ENCODE data around the gene SLC8A1. TPM values are rescaled to one million over a fixed set of nuclear protein-coding genes. Genes with fewer than 3 reads are reported as not detected.
A peak's percentile ranks its signal among the peaks of the same experiment; 100 is the strongest.

The SLC8A1 gene
- total and polyA plus RNA-seq, 3 donors from 2014 or later = 1.4 to 3.6 (median 3.2) TPM

DNA sequence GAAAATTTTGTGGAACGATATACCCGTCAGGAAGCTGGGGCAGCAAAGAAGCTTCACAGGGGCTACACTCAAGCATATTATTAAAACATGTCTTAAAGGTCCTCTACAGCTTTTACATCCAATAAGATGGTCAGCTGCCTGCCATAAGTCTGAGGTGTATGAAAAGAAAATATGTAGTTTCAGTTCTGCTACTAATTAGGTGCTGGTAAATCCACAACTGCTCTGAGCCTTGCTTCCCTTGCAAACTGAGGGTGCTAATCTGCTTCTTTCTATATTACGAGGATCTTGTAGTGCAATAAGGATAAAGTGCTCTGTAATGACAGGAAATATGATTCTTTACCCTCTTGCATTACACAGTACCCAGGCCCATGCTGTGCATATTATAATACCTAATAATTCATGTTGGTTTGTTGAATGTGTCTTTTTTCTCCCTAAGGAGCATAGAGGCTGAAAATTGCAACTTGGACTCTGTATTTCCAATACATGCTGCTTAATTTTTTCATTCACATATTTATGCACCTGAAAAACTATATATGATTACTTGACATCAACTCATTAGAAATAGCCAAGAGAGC is 14.5 kb upstream of the SLC8A1 start:
- Histone ChIP-seq H3K4me3 (no peak overlapping the region), H3K36me3 (ENCODE audit: low read depth, missing control alignments) (no peaks in the 10 kb centered on the region), H3K4me1 (no peaks in the 10 kb centered on the region), H3K9me3 (no peaks in the 10 kb centered on the region), H3K27me3 (no peaks in the 10 kb centered on the region), H3K27ac (no peak overlapping the region)
- no peak for DNase-seq
- intact Hi-C loops (cut with DNase I; ENCODE audit: low total_unique reads) = no loop called here
- TF ChIP-seq POLR2A (IDR thresholded peaks at IDR 0.05) = no peak
- TF ChIP-seq, protein P1, sequence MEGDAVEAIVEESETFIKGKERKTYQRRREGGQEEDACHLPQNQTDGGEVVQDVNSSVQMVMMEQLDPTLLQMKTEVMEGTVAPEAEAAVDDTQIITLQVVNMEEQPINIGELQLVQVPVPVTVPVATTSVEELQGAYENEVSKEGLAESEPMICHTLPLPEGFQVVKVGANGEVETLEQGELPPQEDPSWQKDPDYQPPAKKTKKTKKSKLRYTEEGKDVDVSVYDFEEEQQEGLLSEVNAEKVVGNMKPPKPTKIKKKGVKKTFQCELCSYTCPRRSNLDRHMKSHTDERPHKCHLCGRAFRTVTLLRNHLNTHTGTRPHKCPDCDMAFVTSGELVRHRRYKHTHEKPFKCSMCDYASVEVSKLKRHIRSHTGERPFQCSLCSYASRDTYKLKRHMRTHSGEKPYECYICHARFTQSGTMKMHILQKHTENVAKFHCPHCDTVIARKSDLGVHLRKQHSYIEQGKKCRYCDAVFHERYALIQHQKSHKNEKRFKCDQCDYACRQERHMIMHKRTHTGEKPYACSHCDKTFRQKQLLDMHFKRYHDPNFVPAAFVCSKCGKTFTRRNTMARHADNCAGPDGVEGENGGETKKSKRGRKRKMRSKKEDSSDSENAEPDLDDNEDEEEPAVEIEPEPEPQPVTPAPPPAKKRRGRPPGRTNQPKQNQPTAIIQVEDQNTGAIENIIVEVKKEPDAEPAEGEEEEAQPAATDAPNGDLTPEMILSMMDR (IDR thresholded peaks at IDR 0.05) = no peak
- 88 to 93% methylated on average over 3 of the region's 3 CpGs for WGBS, 2 donors

GRCh38 chr2:40463112-40463511 is 11.2 kb upstream of the SLC8A1 start:
- 78% methylated on average over 8 of the region's 8 CpGs for WGBS, 2 donors
- H3K27ac ChIP-seq = no peak overlapping the region
- no peaks in the 10 kb centered on the region for H3K9me3 ChIP-seq
- intact Hi-C loops (cut with DNase I; ENCODE audit: low total_unique reads) = no loop called here
- no peak overlapping the region for H3K4me3 ChIP-seq
- no peaks in the 10 kb centered on the region for H3K36me3 ChIP-seq (ENCODE audit: low read depth, missing control alignments)
- H3K27me3 ChIP-seq = no peaks in the 10 kb centered on the region
- DNase-seq = no peak
- TF ChIP-seq POLR2A (IDR thresholded peaks at IDR 0.05) = no peak
- TF ChIP-seq, protein P1 (IDR thresholded peaks at IDR 0.05) = no peak
- H3K4me1 ChIP-seq = peaks cover 7% of the 10 kb centered on the region

DNA sequence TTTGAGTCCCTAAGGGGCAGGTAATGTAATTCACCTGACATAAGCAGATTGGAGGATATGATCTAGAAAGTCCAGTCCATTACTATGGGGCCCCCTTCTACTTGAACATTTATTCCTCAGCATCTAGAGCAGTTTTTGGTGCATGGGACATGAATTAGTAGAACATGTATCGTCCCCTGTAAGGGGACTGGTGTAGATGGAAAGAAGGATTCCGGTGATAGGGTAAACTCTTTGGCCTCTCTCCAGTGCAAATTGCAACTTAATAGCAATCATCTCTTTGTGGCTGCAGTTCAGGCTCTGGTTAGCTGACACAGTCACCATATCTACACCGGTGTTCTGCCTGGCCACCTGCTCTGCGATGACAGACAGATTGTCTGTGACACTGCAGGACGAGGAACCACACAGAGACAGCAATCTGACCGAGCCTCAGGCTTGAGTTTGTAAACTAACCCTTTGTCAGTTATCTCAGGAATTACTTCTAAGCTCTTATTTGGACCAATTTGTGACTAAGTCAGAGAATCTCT is 6.4 kb upstream of the SLC8A1 start:
- Histone ChIP-seq H3K9me3 (no peaks in the 10 kb centered on the region), H3K4me3 (no peak overlapping the region), H3K27me3 (no peaks in the 10 kb centered on the region), H3K36me3 (ENCODE audit: low read depth, missing control alignments) (no peaks in the 10 kb centered on the region), H3K4me1 (peaks cover 8% of the 10 kb centered on the region), H3K27ac (no peak overlapping the region)
- no peak for TF ChIP-seq POLR2A (IDR thresholded peaks at IDR 0.05)
- TF ChIP-seq, protein P1 (IDR thresholded peaks at IDR 0.05) = no peak
- WGBS, 2 donors = 53 to 75% methylated on average over 6 of the region's 6 CpGs
- intact Hi-C loops (cut with DNase I; ENCODE audit: low total_unique reads) = no loop called here
- DNase-seq = peak; percentile 48

- WGBS, 2 donors = 51 to 66% methylated on average over 5 of the region's 5 CpGs
- Histone ChIP-seq H3K4me1 (peaks cover 8% of the 10 kb centered on the region), H3K27me3 (no peaks in the 10 kb centered on the region), H3K36me3 (ENCODE audit: low read depth, missing control alignments) (no peaks in the 10 kb centered on the region), H3K4me3 (no peak overlapping the region), H3K9me3 (no peaks in the 10 kb centered on the region), H3K27ac (no peak overlapping the region)
- intact Hi-C loops (cut with DNase I; ENCODE audit: low total_unique reads) = no loop called here
- DNase-seq = no peak
- TF ChIP-seq, protein P1 (IDR thresholded peaks at IDR 0.05) = no peak
- TF ChIP-seq POLR2A (IDR thresholded peaks at IDR 0.05) = no peak
These were observed 5.9 kb upstream of the SLC8A1 start for GRCh38 chr2:40457837-40458236.

DNA sequence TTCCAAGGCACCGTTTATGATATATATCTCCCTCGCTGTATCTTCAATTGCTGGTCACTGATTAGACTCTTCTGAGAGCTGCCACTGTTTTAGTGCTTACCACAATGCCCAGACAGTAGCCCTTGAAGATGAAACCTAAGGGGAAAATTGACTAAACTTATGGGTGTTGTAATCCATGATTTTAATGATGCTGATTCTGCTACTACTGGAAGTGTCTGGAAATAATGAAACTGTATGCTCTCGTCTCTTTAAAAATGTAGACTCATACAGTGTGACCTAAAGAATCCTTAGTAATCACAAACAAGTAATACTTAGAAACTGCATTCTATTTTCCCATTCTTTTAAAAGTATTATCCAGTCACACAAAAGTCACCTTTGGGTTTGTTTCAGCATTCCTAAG is 5.5 kb upstream of the SLC8A1 start:
- WGBS, 2 donors = 75 to 78% methylated on average over 3 of the region's 3 CpGs
- Histone ChIP-seq H3K4me1 (peaks cover 8% of the 10 kb centered on the region), H3K27ac (no peak overlapping the region), H3K27me3 (no peaks in the 10 kb centered on the region), H3K9me3 (no peaks in the 10 kb centered on the region), H3K4me3 (no peak overlapping the region), H3K36me3 (ENCODE audit: low read depth, missing control alignments) (no peaks in the 10 kb centered on the region)
- TF ChIP-seq, protein P1 (IDR thresholded peaks at IDR 0.05) = no peak
- no peak for TF ChIP-seq POLR2A (IDR thresholded peaks at IDR 0.05)
- DNase-seq = no peak
- intact Hi-C loops (cut with DNase I; ENCODE audit: low total_unique reads) = no loop called here

Measured in testis (tissue), 3 donors.